Left kidney (tissue), 8 donors: ENCODE data around the gene FAM156A. TPM values are rescaled to one million over a fixed set of nuclear protein-coding genes. Genes with fewer than 3 reads are reported as not detected.
"Not testable (repeated sequence)": the region's sequence is repeated elsewhere in the genome, so short reads cannot be mapped to it uniquely, and the experiment has no call there.

Experiments used
- DNase-seq: peaks from one replicate; pipeline ENCODE4 v3.0.0-alpha.2; 2013
- long read RNA-seq, 8 donors: transcript quantifications; one replicate each; lab custom pipeline, GENCODE V29; 2026
- polyA plus RNA-seq: library from polyadenylated mRNA; unstranded; fragments of 120-200 nt; gene quantifications from one replicate; pipeline ENCODE4 v1.2.1, GENCODE V29; 2013; ENCODE audit not compliant: insufficient read length

Gene FAM156A
- 36.2 TPM for polyA plus RNA-seq
- long read RNA-seq, donor 1, partial matches to known transcripts = 6 of 13 reads
- long read RNA-seq, donor 1, other reads (novel, unspliced or antisense) = 0 of 13 reads
- long read RNA-seq, donor 2, transcript FAM156A-221 (3 exons, 3,757 nt) = major isoform, 6 of 7 reads
- long read RNA-seq, donor 2, partial matches to known transcripts = 0 of 7 reads
- long read RNA-seq, donor 2, other reads (novel, unspliced or antisense) = 0 of 7 reads
- long read RNA-seq, donor 3, partial matches to known transcripts = 0 of 3 reads
- long read RNA-seq, donor 3, other reads (novel, unspliced or antisense) = 0 of 3 reads
- long read RNA-seq, donor 4, partial matches to known transcripts = 0 of 1 reads
- long read RNA-seq, donor 4, other reads (novel, unspliced or antisense) = 0 of 1 reads
- long read RNA-seq, donor 5, partial matches to known transcripts = 0 of 8 reads
- long read RNA-seq, donor 5, other reads (novel, unspliced or antisense) = 0 of 8 reads
- long read RNA-seq, donor 6, partial matches to known transcripts = 0 of 5 reads
- long read RNA-seq, donor 6, other reads (novel, unspliced or antisense) = 0 of 5 reads
- long read RNA-seq, donor 7, transcript FAM156A-221 (3 exons, 3,757 nt) = major isoform, 6 of 7 reads
- long read RNA-seq, donor 7, partial matches to known transcripts = 0 of 7 reads
- long read RNA-seq, donor 7, other reads (novel, unspliced or antisense) = 0 of 7 reads
- long read RNA-seq, donor 8, partial matches to known transcripts = 5 of 8 reads
- long read RNA-seq, donor 8, other reads (novel, unspliced or antisense) = 0 of 8 reads

DNA sequence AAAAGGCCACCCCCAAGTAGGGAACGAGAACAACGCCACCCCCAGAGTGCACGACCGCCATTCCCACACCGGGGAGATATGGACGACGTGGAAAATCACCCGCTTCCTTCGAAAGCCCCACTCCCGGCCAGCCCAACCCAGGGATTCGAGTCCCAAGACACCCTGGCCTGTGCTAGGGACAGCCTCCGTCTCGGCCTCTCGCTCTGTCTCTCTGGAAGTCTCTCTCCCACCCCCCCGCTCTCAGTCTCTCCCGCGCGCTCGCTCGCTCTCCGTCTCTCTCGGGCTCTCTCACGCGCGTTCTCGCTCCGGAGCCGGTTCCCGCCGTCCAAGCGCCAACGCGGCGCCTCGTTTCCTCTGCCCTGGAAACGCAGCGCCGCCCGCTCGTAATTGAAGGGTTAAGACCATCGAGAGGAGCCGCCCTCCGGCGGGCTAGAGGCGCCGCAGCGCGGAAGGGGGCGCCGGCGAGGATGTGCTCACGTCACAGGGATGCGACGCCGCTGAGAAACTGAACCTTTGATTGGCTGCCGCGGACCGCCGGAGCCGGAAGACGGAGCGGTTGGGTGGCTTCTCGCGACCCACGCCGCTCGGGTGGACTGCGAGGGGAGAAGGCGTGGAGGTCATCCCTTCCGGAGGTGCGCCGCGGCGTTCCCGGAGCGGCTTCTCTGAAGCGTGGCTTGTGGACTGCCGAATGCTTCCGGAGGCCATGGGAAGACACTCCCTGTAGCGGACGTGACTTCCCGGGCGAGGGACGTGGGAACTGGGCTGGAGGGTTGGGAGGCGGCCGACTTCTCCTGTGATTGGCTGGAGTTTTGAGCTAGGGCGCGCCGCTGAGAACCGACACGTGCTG is at the start of gene FAM156A:
Gene FAM156A, minus strand, starts transcription at position 406 of the 847 bp plus-strand sequence. CDS start 9,930 bp downstream, outside the sequence.
- DNase-seq = not testable (repeated sequence)

DNA sequence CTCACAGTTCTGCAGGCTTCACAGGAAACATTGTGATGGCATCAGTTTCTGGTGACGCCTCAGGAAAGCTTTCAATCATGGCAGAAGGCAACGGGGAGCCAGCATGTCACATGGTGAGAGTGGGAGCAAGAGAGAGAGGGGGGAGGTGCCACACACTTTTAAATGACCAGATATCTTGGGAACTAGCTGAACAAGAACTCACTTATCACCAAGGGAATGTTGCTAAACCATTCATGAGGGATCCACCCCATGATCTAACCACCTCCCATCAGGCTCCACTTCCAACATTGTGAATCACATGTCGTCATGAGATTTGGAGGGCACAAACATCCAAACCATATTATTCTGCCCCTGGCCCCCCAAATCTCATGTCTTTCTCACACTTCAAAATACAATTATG is 47.0 kb upstream of the FAM156A start:
- no peak for DNase-seq

DNA sequence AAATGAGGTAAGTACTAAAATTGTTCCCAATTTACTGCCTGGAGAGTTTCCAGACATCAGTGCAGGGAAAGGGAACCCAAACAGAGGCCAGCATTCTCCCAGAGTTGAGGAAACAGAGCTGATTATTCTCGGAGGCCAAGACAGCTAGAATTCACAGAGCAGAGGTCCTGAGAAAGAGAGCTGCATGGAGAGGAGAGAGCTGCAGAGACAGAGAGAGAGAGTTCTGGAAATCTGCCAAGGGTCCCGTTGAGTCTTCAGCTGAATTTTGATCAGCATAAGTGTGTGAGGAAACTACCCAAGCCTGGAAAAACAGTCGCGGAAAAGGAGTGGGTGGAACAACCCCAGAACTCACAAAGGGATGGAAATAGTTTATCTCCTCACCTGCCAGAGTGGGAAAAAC is 46.5 kb upstream of the FAM156A start:
- DNase-seq = no peak

DNA sequence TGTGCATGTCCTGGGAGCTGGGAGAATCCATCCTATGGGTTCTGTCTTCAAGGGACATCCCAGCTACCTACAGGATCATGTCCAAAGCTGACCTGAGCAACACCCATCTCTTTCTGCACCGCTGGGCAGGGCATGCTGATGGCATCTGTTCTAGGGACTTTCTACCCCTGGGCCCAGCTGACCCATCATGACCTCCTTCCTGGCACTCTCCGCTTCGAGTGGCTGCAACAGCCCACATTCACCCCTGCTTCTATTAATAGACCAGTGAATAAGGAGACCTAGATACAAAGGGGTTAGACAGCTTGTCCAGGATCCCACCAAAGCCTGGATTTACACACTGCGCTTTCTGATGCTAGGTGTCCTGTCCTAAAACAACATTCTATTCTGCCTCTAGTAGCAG is 45.7 kb upstream of the FAM156A start:
- no peak for DNase-seq

- no peak for DNase-seq
These were observed 44.8 kb upstream of the FAM156A start for GRCh38 chrX:53003111-53003510.

GRCh38 chrX:53001958-53002357 is 43.6 kb upstream of the FAM156A start:
- no peak for DNase-seq

DNA sequence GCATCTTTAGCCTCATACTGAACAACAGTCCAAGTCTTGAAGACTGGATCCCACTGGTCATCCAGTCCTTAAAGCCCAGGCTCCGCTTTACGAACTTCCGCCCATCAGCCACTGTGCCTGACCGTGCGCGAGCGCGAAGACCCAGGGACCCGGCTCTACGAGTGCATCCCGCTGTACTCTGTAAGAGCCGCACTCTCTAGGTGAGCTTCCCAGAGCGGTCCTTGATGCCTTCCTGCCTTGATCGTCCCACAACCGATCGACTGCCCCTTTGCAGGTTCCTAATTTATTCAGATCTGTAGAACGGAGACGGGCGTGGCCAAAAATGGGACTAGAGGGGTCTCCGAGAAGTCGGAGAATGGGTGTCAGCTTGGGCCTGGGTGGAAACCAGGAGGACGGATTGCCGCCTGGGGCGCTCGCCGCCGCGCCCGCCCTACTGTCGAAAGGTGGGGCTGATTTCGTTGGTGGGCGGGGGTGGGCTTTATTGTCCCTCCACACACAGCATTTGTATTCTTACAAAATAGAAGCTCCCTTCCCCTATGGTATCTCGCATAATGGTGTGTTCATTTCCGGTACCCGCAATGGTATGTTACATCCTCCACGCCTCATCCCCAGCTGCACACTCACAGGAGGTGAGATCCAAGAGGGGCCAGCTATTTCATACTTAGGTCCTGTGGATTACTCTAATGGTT is 42.3 kb upstream of the FAM156A start:
- DNase-seq = no peak

DNA sequence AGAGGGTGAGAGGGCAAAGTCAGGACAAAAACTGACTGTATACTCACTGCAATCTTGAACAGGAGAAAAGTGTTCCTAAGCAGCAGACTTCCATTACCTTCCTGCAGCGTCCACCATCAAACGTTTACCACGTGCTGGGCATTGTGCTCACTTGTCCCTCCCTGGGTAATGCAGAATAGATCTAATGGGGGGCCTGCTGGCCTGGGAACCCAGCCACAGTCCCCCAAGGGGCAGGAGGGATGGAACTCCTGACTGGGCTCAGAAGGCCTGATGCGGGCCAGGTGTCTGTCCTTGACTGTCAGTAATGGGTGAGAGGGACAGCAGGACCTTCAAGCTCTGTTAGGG is 37.6 kb upstream of the FAM156A start:
- no peak for DNase-seq

- DNase-seq = peak; percentile 91
These were observed 37.0 kb upstream of the FAM156A start for GRCh38 chrX:52995135-52995986.

DNA sequence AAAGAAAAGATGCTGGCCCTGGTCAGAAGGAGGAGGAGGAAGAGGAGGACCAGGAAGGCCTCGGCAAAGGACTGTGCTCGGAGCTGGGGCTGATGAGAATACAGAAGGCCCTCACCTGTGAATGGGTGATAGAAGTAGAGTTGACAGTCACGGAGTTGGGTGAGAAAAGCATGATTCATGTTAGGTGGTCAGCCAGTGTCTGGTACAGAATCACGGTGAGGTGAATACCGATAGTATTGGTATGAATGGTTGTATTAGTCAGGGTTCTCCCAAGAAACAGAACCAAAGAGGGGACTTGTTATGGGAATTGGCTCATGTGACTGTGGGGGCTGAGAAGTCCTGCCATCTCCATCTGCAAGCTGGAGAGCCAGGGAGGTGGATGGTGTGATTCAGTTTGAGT is 32.5 kb upstream of the FAM156A start:
- no peak for DNase-seq

DNA sequence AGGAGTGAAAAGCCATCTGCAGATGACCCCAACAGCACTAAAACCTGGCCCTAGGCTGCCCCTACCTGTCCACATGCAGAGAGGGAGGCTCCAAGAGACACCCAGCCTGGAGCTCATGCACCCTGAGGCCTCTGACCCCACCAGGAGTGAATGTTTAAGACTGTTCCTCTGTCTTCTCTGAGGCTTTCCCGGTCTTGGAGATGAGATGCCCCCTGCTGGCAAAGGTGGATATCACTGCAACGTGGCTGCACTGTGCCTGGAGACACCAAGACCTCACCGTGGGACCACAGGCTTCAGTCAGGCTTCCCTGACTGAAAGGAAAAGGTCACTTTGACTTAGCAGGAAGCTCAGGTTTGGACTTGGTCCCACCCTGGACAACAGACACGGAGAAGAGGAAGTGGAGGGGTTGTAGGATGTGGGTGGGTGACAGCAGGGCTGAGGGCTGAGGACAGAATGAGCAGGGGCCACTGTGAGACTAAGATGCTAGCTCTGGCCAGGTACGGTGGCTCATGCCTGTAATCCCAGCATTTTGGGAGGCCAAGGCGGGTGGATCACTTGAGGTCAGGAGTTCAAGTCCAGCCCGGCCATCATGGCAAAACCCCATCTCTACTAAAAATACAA is 31.8 kb upstream of the FAM156A start:
- DNase-seq = not testable (repeated sequence)

DNA sequence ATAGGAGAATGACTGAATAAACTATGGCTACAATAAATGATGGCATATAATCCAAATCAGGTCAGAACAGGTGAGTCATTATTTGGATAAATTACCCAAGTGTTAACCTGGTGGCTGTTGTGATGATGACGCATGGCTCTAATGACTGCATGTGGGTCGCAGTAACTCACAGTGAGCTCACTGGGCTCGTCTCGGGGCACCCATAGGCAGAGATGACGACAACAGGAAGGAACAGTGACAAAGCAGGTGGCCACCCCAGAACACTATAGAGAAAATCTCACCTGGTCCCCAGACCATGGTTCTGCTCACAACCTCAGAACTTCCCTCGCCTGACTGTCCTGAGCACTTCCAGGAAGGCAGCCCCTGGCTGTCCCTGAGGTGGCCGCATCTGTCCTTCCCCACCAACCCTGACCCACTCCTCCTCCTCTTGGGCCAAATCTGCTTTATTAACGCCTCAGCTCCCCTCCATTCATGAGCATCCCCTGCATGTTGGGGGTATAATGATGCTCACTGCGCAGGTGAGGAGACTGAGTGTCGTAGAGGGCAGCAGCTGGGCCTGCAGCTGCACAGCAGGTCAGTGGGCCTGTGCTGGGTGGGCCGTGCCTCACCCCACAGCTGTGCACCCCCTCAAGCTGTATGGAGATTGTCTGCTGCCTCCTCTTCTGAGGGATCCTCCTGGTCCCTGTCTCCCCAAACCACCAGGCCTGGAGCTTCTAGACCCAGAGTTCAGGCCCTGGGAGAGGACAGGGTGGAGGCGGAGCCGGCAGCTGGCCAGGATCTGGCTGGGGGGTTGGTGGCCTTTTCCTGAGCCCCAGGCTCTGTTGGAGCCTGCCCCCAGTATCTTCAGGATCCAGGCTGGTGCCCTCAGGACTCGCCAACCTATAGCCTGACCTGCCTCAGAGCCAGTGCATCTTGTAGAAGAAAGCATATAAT is 30.9 kb upstream of the FAM156A start:
- DNase-seq = no peak

DNA sequence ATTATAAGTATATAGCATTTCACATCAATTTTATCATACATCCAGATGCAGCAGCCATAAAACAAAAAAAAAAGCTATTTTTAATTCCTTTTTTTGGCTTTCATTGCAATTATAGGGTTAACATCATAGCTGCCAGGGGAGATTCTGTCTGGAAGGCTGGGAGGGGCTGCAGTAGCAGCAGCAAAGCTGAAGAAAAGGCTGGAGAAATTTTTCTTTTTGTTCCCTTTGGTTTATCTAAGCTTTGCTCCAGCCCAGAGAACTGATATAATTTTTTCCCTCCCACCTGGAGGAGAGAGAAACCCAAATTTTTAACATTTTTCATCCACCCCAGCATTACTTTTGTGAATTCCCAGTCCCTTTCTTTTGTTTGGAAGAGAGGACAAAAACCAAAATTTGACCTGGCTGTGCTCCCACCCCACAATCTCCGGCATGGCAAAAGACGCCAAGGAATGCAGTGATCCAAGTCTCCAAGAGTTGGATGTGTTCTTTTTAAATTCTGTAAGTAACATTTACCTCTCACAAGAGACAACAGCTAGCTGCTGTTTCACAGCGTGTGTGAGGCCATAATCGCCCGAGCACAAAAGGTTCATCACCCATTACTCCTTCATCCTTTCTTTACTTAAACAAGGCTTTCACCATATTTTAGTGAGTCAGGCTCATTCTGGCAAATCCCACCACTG is 25.1 kb upstream of the FAM156A start:
- no peak for DNase-seq

- DNase-seq = no peak
These were observed 21.7 kb upstream of the FAM156A start for GRCh38 chrX:52979993-52980392.

GRCh38 chrX:52979568-52979967 is 21.2 kb upstream of the FAM156A start:
- DNase-seq = no peak

GRCh38 chrX:52977953-52978352 is 19.6 kb upstream of the FAM156A start:
- DNase-seq = no peak

DNA sequence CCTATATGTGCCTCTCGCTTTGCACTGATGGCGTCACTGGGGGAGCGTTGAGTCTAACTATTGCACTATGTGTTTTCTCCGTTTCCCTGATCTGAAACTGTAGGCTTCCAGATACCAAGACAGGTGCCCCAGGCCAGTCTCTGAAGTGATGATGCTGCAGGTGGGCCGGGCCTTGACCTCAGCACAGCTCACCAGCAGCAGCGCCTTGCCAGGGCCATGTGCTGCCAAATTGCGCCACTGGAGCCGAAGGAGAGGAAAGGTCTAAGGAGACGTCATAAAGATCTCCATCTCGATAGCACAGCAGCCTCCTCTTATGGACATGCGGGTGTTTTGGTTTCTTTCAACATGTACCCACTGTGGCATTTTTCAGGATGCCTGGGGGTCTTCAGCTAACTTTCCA is 17.3 kb upstream of the FAM156A start:
- not testable (repeated sequence) for DNase-seq

DNA sequence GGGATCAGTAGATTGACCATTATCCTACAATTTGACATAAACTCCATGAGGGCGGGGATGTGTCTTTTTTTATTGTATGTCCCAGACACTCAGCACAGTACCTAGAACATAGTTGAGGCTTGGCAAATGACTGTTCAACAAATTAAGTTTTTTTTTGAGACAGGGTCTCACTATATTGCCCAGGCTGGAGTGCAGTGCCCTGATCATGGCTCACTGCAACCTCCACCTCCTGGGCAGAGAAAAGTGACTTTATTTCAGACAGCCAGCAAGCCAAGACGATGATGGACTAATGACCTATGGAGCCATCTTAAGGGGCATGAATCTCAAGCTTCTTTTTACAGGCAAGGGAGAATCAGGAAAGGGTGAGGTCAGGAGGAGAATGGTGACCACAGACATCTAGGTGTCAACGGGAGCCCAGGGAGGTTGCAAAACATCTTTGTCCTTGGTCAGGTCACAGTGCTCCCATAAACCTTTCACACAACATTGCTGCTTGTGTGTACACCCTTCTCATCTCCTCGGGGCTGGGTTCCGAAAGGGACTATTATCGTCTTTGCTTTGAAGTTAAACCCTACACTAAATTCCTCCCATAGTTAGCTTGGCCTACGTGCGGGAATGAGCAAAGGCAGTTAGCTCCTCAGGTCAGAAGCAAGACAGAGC is 16.1 kb upstream of the FAM156A start:
- not testable (repeated sequence) for DNase-seq
